GM18517 (cell line): Measurements from ENCODE around the gene PPP1R9B.

Experiments
- ATAC-seq: cut with Tn5 transposase; IDR thresholded peaks from one replicate; pipeline ENCODE4 v1.9.1; 2021; ENCODE audit warnings: mild to moderate bottlenecking, moderate library complexity; ENCODE audit not compliant: unreplicated experiment

PPP1R9B gene

GRCh38 chr17:50094753-50095619 is 55.5 kb downstream of the PPP1R9B start, which contains the start of gene PDK2:
Gene PDK2, plus strand, starts transcription at chr17:50095351. Its CDS starts 85 bp downstream, at chr17:50095436.
- ATAC-seq: peak; percentile 87

GRCh38 chr17:50094243-50094752 is 56.2 kb downstream of the PPP1R9B start:
- ATAC-seq: peak; percentile 47

- no peak for ATAC-seq
Observed at GRCh38 chr17:50093807-50094206, 56.7 kb downstream of the PPP1R9B start.

- no peak for ATAC-seq
Observed at GRCh38 chr17:50093246-50093645, 57.2 kb downstream of the PPP1R9B start.

- ATAC-seq: no peak
Observed at GRCh38 chr17:50091918-50092285, 58.6 kb downstream of the PPP1R9B start.

- ATAC-seq: no peak
Observed at GRCh38 chr17:50090971-50091917, 59.2 kb downstream of the PPP1R9B start.

- no peak for ATAC-seq
Observed at GRCh38 chr17:50090071-50090470, 60.4 kb downstream of the PPP1R9B start.

- ATAC-seq: no peak
Observed at GRCh38 chr17:50088952-50089825, 61.3 kb downstream of the PPP1R9B start.

GRCh38 chr17:50087912-50088405 is 62.5 kb downstream of the PPP1R9B start:
- ATAC-seq: no peak

GRCh38 chr17:50087246-50087911 is 63.1 kb downstream of the PPP1R9B start:
- ATAC-seq: no peak
